Measurements from ENCODE around the gene RXRA.

RXRA gene

GRCh38 chr9:134477927-134478326 lies 151.7 kb downstream of the RXRA start:
- DNase-seq, result no peak

GRCh38 chr9:134481762-134482161 lies 155.5 kb downstream of the RXRA start:
- no peak for DNase-seq

- DNase-seq, result no peak
Observed at GRCh38 chr9:134482226-134482625, 156.0 kb downstream of the RXRA start.

GRCh38 chr9:134483361-134484184 lies 157.3 kb downstream of the RXRA start:
- no peak for DNase-seq

GRCh38 chr9:134484479-134484878 lies 158.2 kb downstream of the RXRA start:
- DNase-seq, result no peak

GRCh38 chr9:134485653-134486052 lies 159.4 kb downstream of the RXRA start:
- DNase-seq, result no peak

- DNase-seq, result no peak
Observed at GRCh38 chr9:134486143-134486591, 159.9 kb downstream of the RXRA start.

GRCh38 chr9:134486596-134486995 lies 160.3 kb downstream of the RXRA start:
- DNase-seq, result no peak
